ENCODE measurements around the gene FADS2.

FADS2 gene

GRCh38 chr11:61782299-61782698 is 45.8 kb upstream of the FADS2 start:
- TF ChIP-seq, protein P1, sequence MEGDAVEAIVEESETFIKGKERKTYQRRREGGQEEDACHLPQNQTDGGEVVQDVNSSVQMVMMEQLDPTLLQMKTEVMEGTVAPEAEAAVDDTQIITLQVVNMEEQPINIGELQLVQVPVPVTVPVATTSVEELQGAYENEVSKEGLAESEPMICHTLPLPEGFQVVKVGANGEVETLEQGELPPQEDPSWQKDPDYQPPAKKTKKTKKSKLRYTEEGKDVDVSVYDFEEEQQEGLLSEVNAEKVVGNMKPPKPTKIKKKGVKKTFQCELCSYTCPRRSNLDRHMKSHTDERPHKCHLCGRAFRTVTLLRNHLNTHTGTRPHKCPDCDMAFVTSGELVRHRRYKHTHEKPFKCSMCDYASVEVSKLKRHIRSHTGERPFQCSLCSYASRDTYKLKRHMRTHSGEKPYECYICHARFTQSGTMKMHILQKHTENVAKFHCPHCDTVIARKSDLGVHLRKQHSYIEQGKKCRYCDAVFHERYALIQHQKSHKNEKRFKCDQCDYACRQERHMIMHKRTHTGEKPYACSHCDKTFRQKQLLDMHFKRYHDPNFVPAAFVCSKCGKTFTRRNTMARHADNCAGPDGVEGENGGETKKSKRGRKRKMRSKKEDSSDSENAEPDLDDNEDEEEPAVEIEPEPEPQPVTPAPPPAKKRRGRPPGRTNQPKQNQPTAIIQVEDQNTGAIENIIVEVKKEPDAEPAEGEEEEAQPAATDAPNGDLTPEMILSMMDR (conservative IDR thresholded peaks at IDR 0.05), result no peak
- no peak overlapping the region for H3K27ac ChIP-seq

DNA sequence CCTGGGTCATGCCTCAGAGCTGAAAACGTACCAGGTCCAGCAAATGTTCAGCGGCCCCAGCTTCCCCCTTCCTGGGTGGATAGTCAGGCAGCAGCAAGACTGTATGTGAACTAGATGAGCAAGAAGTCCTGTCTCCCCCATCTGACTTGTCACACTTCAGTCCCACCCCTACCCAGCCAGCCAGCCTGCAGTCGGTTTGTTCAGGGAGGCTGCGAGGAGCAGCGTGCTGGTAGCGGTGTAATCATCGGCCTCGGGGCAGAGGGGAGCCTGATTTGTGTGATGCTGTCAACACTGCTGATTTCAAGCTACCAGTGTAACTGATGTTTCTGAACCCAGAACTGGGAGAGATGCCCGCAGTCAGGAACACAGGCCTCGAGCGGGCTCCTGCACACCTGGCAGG is 45.3 kb upstream of the FADS2 start:
- no peak overlapping the region for H3K27ac ChIP-seq
- TF ChIP-seq, protein P1 (conservative IDR thresholded peaks at IDR 0.05), result no peak

- no peak overlapping the region for H3K27ac ChIP-seq
- TF ChIP-seq, protein P1 (conservative IDR thresholded peaks at IDR 0.05), result no peak
These were observed 44.2 kb upstream of the FADS2 start for GRCh38 chr11:61783717-61784505.

- H3K27ac ChIP-seq, result no peak overlapping the region
- TF ChIP-seq, protein P1 (conservative IDR thresholded peaks at IDR 0.05), result no peak
These were observed 43.6 kb upstream of the FADS2 start for GRCh38 chr11:61784506-61784805.

DNA sequence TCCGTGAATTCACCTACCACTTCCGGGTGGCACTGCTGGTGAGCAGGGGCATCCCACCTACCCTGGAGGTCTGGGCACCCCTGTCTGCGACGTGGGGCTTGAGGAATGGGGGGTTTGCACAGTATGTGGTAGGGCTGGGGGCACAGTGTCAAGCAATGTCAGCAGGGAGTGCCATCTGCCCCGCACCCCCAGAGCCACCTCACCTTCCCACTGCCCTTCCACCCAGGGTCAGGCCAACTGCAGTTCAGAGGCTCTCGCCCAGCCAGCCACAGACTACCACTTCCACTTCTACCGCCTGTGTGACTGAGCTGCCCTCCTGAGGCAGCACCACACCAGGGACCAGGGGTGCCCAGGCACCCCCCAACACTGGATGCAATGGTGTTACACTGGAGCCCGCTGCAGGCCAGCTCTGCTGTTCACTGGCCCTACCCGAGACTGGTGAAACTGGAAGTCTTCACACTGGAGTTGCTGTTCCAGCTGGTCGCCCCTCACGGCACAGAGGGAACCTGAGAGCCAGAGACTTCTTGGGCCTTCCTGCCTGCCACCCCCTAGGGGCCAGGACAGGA is 42.2 kb upstream of the FADS2 start:
- H3K27ac ChIP-seq, result no peak overlapping the region
- TF ChIP-seq, protein P1 (conservative IDR thresholded peaks at IDR 0.05), result no peak

- no peak overlapping the region for H3K27ac ChIP-seq
- TF ChIP-seq, protein P1 (conservative IDR thresholded peaks at IDR 0.05), result peak; percentile 42; the same call in 1 of the 2 replicates
These were observed 40.1 kb upstream of the FADS2 start for GRCh38 chr11:61787928-61788491.

GRCh38 chr11:61791737-61792309 is 36.3 kb upstream of the FADS2 start:
- H3K27ac ChIP-seq, result peak overlapping the region; percentile 99
- TF ChIP-seq, protein P1 (conservative IDR thresholded peaks at IDR 0.05), result no peak
